Fibroblast of pulmonary artery (primary cell): ENCODE data around the gene CHAC1.

Source experiments
- DNase-seq: peaks from one replicate; pipeline ENCODE4 v3.0.0-alpha.2; 2010; ENCODE audit warnings: low read depth
- H3K4me3 ChIP-seq: replicated peaks from 2 replicates; pipeline ENCODE4 v1.5.1; 2011; ENCODE audit warnings: low read depth, mild to moderate bottlenecking, control low read depth, low read length, moderate library complexity
- TF ChIP-seq, protein P1 (sequence below): IDR thresholded peaks from 2 replicates; pipeline ENCODE4 v1.5.1; 2011; ENCODE audit warnings: mild to moderate bottlenecking, control low read depth, low read length, inconsistent platforms; ENCODE audit errors: missing control alignments

Gene CHAC1

DNA sequence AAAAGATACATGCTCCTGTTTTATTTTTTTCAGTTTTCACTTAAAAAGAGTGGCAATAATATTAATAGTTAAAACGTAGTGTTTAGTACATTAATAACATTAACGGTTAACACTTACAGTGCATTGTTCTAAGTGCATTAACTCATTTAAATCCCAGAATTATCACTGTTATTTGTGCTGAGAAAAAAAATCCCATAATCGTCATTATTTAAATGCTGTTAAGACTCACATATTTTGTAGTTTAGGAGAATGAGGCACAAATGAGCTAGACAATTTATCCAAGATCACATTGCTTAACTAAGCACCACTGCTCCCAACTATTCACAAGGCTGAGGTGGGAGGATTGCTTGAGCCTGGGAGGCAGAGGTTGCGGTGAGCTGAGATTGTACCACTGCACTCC is 34.9 kb downstream of the CHAC1 start:
- no peak for DNase-seq
- TF ChIP-seq, protein P1, sequence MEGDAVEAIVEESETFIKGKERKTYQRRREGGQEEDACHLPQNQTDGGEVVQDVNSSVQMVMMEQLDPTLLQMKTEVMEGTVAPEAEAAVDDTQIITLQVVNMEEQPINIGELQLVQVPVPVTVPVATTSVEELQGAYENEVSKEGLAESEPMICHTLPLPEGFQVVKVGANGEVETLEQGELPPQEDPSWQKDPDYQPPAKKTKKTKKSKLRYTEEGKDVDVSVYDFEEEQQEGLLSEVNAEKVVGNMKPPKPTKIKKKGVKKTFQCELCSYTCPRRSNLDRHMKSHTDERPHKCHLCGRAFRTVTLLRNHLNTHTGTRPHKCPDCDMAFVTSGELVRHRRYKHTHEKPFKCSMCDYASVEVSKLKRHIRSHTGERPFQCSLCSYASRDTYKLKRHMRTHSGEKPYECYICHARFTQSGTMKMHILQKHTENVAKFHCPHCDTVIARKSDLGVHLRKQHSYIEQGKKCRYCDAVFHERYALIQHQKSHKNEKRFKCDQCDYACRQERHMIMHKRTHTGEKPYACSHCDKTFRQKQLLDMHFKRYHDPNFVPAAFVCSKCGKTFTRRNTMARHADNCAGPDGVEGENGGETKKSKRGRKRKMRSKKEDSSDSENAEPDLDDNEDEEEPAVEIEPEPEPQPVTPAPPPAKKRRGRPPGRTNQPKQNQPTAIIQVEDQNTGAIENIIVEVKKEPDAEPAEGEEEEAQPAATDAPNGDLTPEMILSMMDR: no peak
- H3K4me3 ChIP-seq: no peak overlapping the region

DNA sequence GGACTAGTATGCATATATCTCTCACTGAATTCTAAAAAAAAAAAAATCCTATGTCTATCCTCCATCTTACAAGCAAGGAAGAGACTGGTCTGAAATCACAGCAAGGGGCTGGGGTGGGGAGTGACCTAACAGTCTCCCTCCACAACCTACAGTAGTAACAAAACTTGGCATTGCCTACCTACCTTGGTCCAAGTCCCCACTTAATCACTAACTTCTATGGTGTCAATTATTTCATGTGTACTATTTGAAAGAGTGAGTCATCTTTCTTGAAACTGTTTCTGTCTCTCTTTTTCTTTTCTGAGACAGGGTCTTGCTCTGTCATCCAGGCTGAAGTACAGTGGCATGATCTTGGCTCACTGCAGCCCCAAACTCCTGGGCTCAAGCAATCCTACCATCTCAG is 36.8 kb downstream of the CHAC1 start:
- H3K4me3 ChIP-seq: no peak overlapping the region
- no peak for DNase-seq
- TF ChIP-seq, protein P1: no peak

DNA sequence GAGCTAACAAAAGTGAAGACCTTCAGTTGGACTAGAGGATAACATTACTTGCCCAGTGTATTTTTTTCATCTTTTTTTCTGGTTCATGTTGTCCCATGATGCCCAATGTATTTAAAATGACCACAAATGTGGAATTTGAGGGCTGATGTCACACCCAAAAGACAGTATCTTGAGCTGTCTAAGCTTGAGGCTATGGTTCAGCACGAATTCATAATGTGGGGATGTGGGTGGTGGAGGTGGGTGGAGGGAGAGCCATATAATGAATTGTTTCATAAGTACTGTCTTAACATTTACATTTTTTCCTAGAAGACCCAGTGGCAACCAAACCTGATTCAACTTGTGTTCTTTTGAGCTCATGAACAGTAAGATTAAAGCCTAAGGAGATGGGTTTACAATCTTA is 37.5 kb downstream of the CHAC1 start:
- TF ChIP-seq, protein P1: no peak
- no peak for DNase-seq

DNA sequence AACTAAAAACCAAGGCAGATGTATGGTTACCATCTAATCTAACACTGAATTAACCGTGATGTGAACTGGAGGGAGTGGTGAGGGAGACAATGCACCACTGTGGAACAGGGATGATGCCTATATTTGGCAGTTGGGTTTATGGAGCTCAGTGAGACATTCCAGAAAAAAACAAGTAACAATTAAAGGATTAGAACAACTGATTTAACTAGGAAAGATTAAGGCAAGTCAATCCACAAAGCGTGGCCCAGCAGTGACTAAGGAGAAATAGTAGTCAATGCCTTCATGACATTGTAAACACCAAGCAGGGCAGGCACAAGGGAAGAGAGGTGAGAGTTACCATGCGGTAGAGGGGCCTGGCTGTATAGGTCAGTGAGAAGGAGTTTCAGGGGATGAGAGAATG is 38.1 kb downstream of the CHAC1 start:
- no peak for DNase-seq
- no peak overlapping the region for H3K4me3 ChIP-seq
- TF ChIP-seq, protein P1: no peak

More for the DNA sequence above, 37.5 kb downstream of the CHAC1 start:
- no peak overlapping the region for H3K4me3 ChIP-seq

DNA sequence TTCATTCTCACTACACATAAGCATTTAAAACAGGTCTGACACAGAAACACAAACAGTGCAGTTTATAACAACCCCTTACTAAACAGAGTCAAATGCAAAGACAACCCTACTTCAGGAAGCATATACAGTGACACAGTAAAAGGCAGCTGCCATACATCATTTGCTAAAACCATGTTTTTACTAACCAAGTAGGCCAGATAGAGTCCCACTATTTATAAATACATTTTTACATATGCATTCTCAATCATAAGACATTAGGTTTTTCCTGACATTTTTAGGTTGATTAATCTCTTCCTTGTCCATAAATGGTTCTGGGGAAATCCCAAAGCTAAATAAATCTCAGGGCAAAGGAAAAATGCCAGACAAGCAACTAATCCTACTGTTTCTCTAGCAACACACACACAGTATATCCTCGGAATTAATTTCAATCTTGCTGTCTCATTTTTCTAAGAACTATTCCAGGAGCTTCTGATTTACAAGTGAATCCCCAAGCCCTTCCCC is 39.0 kb downstream of the CHAC1 start:
- TF ChIP-seq, protein P1: no peak

DNA sequence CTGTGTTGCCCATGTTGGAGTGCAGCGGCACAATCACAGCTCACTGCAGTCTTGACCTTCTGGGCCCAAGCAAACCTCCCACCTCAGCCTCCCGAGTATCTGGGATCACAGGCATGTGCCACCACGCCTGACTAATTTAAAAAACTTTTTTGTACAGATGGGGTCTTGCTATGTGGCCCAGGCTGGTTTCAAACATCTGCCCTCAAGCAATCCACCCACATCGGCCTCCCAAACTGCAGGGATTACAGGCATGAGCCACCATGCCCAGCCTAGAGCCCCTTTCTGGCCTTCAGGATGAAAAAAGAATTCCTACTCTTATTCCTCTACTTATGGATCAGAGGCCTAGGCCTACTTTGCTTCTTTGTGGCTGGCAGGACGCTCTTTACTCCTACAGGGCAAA is 39.6 kb downstream of the CHAC1 start:
- H3K4me3 ChIP-seq: no peak overlapping the region
- TF ChIP-seq, protein P1: no peak
- DNase-seq: no peak

More for the DNA sequence above, 39.0 kb downstream of the CHAC1 start:
- DNase-seq: peak; percentile 16
- no peak overlapping the region for H3K4me3 ChIP-seq

DNA sequence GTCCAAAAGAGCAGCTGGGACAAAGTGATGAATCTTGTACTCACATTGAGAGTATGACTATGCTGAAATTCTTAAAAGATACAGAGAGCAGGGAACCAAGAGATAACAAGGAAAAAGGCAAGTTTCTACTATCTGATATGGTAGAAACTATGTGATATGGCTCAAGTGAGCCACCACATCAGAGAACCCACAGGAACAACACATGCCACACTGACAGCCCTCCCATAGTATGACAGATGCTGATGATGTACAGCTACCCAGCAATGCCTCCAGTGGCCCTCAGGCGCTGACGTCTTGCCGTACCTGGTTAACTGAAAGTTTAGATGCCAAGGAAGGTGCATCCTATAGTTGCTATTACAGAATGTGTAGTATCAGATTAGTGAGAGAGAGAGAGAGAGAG is 42.4 kb downstream of the CHAC1 start:
- no peak for DNase-seq
- H3K4me3 ChIP-seq: no peak overlapping the region
- TF ChIP-seq, protein P1: no peak
